PC-9 (cell line): ENCODE data around the gene CIAPIN1.

ENCODE experiments used
- CTCF ChIP-seq: fragments of 200-600 bp; sonication (generic); conservative IDR thresholded peaks from 2 replicates; pipeline ENCODE4 v1.6.1; 2017; ENCODE audit warnings: mixed run types, antibody characterized with exemption, mild to moderate bottlenecking, moderate library complexity
- EZH2 ChIP-seq: fragments of 200-600 bp; sonication (generic); IDR thresholded peaks from 2 replicates; pipeline ENCODE4 v1.8.0; 2017; ENCODE audit warnings: antibody characterized with exemption, low read depth

- TF ChIP-seq CTCF, result no peak
- no peak for TF ChIP-seq EZH2
These were observed 27.8 kb upstream of the CIAPIN1 start for GRCh38 chr16:57474671-57475661.
